Measurements from ENCODE around the gene CHRNE. TPM values are rescaled to one million over a fixed set of nuclear protein-coding genes. Genes with fewer than 3 reads are reported as not detected.
A peak's percentile ranks its signal among the peaks of the same experiment; 100 is the strongest.

CHRNE gene
- total and polyA plus RNA-seq, 2 of the 4 experiments (the other 2 are of a cell fraction), result under 0.01 to 0.21 TPM

GRCh38 chr17:4948166-4948930 is 45.5 kb upstream of the CHRNE start, which contains the start of gene PFN1 (continued):
- TF ChIP-seq MXI1 (IDR thresholded peaks at IDR 0.05; ENCODE audit: borderline replicate concordance, low read depth, low read length) (peak; percentile 67; the same call in 1 of the 2 replicates), MAFK (IDR thresholded peaks at IDR 0.05; ENCODE audit: low read depth, low read length) (no peak; the same call in 1 of the 2 replicates)

GRCh38 chr17:4947411-4948165 is 44.7 kb upstream of the CHRNE start:
- Histone ChIP-seq H3K14ac (replicated peaks; ENCODE audit: low read depth, low read length) (peak overlapping the region; percentile 100), H2AK9ac (replicated peaks; ENCODE audit: low read depth, low read length, poor library complexity) (peak overlapping the region; percentile 100), H2BK5ac (ENCODE audit: low read depth, low read length, poor library complexity, severe bottlenecking) (peak overlapping the region; percentile 98), H3K9ac (ENCODE audit: low read depth, low read length) (peak overlapping the region; percentile 97), H3K9me1 (ENCODE audit: insufficient read depth, low read length) (peaks cover 19% of the 10 kb centered on the region; the same call in 1 of the 2 replicates), H2BK20ac (ENCODE audit: low read depth, low read length) (no peak overlapping the region), H3K36me3 (ENCODE audit: control insufficient read depth, insufficient read depth, low read length) (peaks cover 38% of the 10 kb centered on the region), H4K20me1 (ENCODE audit: insufficient read depth, low read length) (peaks cover 59% of the 10 kb centered on the region), H3K4ac (ENCODE audit: low read depth, low read length) (peak overlapping the region; percentile 99), H4K91ac (ENCODE audit: insufficient read depth, low read depth, low read length) (peak overlapping the region; percentile 95), H3K27ac (ENCODE audit: insufficient read depth, low read length) (peak overlapping the region; percentile 96), H3K18ac (ENCODE audit: low read depth, low read length) (peak overlapping the region; percentile 82), H2AK5ac (ENCODE audit: low read depth, low read length) (peak overlapping the region; percentile 99), H3K4me1 (ENCODE audit: control insufficient read depth, insufficient read depth, low read length) (peaks cover 25% of the 10 kb centered on the region), H3K27me3 (ENCODE audit: control insufficient read depth, insufficient read depth, low read length) (no peaks in the 10 kb centered on the region), H2BK15ac (ENCODE audit: low read depth, low read length) (no peak overlapping the region), H2BK120ac (ENCODE audit: low read depth, low read length) (peak overlapping the region; percentile 76; the same call in 1 of the 2 replicates), H3K79me1 (ENCODE audit: low read depth in 1 of 2, low read length in 2 of 2) (peaks cover 14 to 47% of the 10 kb centered on the region in 2 experiments; a peak in 3 of 4 replicates), H3K9me3 (ENCODE audit: control insufficient read depth, insufficient read depth, low read length) (no peaks in the 10 kb centered on the region), H2AFZ (replicated peaks; ENCODE audit: low read length, poor library complexity) (peak overlapping the region; percentile 29), H4K5ac (ENCODE audit: low read depth, low read length) (peak overlapping the region; percentile 81), H4K8ac (ENCODE audit: low read depth in 2 of 2, low read length in 2 of 2) (peak overlapping the region; percentile 95), H3K23ac (ENCODE audit: low read depth, low read length) (peak overlapping the region; percentile 75), H3K4me2 (ENCODE audit: low read depth, low read length) (peak overlapping the region; percentile 78), H3K56ac (ENCODE audit: extremely low read depth, insufficient read depth, low read length) (peak overlapping the region; percentile 94), H3K4me3 (ENCODE audit: insufficient read depth, low read depth, low read length) (peak overlapping the region; percentile 98)
- in situ Hi-C loops (cut with MboI; ENCODE audit: low sequenced_read_pairs), result no loop called here
- POLR2A ChIA-PET (ENCODE audit: unreplicated experiment), result interaction anchor here (1.0 to 3.5 kb wide), 3 partner anchors 19 to 83 kb away, joined by 6 to 19 read pairs (median 11); partner anchors contain the start of genes KIF1C and SPAG7
- ATAC-seq (ENCODE audit: low read depth) (peak; percentile 5), DNase-seq (peak; percentile 53)
- no TSS peak for BruUV-seq (replicated peaks)
- intact Hi-C loops (cut with micrococcal nuclease), result loop anchor here (1.0 kb wide), 2 partner anchors 20 to 40 kb away; partner anchors contain the start of genes CAMTA2 and SPAG7
- 0% methylated on average over 4 of the region's 56 CpGs; no CpG with 5 or more reads in 1 of the 2 experiments for WGBS, 2 experiments (ENCODE audit: extremely low coverage in 2 of 2, insufficient read length in 1 of 2)
- TF ChIP-seq MXI1 (IDR thresholded peaks at IDR 0.05; ENCODE audit: borderline replicate concordance, low read depth, low read length), result peak; percentile 81
- peak; percentile 37; the same call in 1 of the 2 replicates for TF ChIP-seq MAZ (IDR thresholded peaks at IDR 0.05; ENCODE audit: borderline replicate concordance, low read depth, low read length)
- no peak for TF ChIP-seq CEBPB (IDR thresholded peaks at IDR 0.05; ENCODE audit: low read depth, low read length)
- peak; percentile 53; the same call in 1 of the 2 replicates for TF ChIP-seq BHLHE40 (IDR thresholded peaks at IDR 0.05; ENCODE audit: low read depth, low read length)
- no peak; the same call in 1 of the 2 replicates for TF ChIP-seq CHD1 (IDR thresholded peaks at IDR 0.05; ENCODE audit: low read depth, low read length)
- no peak for TF ChIP-seq NFE2L2 (IDR thresholded peaks at IDR 0.05; ENCODE audit: low read depth, low read length)
- CTCF ChIA-PET, result no interaction called here
- dilution Hi-C loops (cut with HindIII; ENCODE audit: low sequenced_read_pairs, unreplicated experiment), result no loop called here
